GM08714 (cell line): Measurements from ENCODE around the gene FURIN.

Experiments used
- H3K4me3 ChIP-seq: fragments of 200-500 bp; sonication (Bioruptor generic); 2 replicates; pipeline ENCODE4 v1.5.1; 2014; ENCODE audit warnings: mild to moderate bottlenecking, low read length, inconsistent platforms
- ZNF274 ChIP-seq: IDR thresholded peaks from 2 replicates; pipeline ENCODE4 v1.6.1; 2012; ENCODE audit warnings: mild to moderate bottlenecking, low read depth, low read length

FURIN gene

DNA sequence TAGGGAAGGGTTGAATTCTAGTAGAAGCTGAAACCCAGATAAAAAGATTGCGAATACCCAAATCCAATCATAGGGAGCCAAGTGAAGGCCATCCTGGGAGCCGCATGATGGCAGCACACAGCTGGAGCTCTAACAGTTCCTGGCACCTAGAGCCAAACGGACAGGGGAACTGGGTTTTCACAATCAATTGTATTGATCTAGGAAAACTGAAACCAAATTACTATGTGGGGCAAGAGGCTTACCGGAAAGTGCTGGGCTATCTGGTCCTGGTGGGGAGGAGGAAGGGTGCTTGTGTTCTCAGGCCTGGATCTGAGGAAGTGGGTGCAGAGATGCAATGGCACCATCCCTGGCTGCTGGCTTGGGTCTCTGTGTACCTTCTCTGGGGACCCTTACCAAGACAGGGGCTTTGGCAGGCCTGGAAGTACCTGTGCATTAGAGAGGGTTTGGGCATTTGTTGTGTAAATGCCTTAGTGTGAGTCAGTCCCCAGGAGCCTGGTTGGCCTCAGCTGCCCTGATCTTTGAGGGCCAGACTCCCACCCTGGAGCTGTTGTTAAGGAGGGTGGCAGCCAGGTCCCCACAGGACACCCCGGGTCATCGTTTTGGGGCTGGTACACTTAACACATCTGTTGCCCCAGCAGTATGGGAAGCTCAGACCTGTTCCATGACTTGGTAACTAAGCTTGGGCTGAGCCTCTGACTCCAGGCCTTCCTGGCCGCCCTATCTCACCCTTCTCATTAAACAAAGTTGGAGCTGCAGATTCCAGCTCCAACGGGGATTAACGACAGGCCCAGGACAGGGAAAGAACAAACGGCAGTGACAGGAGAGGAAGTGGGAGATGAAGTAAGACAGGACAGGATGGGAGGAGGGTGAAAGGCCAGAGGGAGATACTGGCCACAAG is 8.9 kb upstream of the FURIN start:
- no peak for TF ChIP-seq ZNF274
- H3K4me3 ChIP-seq, result no peak overlapping the region

DNA sequence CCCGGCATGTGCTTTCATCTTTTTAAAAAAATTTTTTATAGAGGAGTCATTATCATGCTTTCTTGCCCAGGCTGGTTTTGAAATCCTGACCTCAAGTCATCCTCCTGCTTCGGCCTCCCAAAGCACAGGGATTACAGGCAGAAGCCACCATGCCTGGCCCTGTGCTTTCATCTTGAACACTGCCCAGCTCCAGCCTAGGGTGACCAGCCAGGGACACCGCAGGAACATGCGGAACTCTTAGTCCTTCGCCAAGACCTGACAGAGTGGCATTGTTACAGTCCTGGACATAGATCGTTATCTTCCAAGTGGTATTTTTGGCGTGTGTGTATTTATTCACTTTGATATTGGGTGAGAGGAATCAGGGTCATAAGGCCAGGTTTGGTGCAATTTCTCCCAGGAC is 7.9 kb upstream of the FURIN start:
- no peak overlapping the region for H3K4me3 ChIP-seq
- TF ChIP-seq ZNF274, result no peak

DNA sequence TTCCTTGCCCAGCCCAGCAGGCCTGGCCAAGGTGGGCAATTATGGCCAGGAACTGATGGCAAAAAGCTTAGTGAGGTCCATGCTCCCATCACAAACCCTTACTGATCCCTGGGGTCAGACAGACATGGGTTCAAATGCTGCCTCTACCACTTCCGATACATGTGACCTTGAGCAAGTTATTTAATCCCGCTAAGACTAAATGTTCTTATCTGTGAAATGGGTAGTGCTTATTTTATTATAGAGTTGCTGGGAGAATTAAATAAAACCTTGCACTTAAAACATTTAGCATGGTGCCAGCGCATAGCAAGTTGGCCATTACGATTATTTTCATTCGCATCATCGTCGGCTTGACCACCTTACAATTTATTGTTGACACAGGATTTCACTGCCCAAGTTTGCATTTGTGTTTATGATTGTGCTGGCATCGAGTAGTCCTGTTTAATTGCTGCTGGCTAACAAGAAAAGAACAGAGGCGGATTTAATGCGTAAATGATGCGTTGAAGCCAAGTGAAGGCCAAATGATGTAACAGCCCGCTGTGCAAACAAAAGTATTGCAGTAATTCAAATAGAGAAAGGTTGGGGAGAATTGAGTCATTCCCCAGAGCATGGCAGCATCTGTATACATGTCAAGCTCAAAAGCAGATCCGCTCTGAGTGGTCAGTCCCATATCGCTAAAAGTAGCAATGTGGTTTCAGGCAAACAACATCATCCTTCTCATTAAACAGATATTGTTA is 7.3 kb upstream of the FURIN start:
- no peak for TF ChIP-seq ZNF274

GRCh38 chr15:90862487-90862886 is 5.9 kb upstream of the FURIN start:
- H3K4me3 ChIP-seq, result no peak overlapping the region
- TF ChIP-seq ZNF274, result no peak

More for the DNA sequence above, 7.3 kb upstream of the FURIN start:
- no peak overlapping the region for H3K4me3 ChIP-seq

GRCh38 chr15:90862964-90863778 is 5.2 kb upstream of the FURIN start:
- H3K4me3 ChIP-seq, result no peak overlapping the region
- no peak for TF ChIP-seq ZNF274

GRCh38 chr15:90863987-90864386 is 4.4 kb upstream of the FURIN start:
- no peak overlapping the region for H3K4me3 ChIP-seq
- TF ChIP-seq ZNF274, result no peak

- no peak overlapping the region for H3K4me3 ChIP-seq
- no peak for TF ChIP-seq ZNF274
Observed at GRCh38 chr15:90864507-90864906, 3.9 kb upstream of the FURIN start.

DNA sequence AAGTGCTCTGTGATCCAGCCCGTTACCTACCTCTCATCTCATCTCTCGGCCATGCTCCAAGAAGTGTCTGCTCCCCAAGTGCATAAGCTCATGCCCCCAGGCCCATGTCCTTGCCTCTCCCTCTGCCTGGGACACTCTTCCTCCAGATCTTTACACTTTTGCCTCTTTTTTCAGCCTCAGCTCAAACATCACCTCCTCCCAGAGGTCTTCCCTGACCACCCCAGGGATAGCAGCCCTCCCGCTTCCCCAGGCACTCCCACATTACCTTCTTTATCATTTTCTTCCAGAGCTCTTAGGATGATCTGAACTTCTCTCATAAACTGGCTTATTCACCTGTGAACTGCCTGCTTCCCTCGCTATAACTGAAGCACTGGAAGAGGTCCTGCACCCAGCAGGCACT is 2.7 kb upstream of the FURIN start:
- H3K4me3 ChIP-seq, result no peak overlapping the region
- TF ChIP-seq ZNF274, result no peak

DNA sequence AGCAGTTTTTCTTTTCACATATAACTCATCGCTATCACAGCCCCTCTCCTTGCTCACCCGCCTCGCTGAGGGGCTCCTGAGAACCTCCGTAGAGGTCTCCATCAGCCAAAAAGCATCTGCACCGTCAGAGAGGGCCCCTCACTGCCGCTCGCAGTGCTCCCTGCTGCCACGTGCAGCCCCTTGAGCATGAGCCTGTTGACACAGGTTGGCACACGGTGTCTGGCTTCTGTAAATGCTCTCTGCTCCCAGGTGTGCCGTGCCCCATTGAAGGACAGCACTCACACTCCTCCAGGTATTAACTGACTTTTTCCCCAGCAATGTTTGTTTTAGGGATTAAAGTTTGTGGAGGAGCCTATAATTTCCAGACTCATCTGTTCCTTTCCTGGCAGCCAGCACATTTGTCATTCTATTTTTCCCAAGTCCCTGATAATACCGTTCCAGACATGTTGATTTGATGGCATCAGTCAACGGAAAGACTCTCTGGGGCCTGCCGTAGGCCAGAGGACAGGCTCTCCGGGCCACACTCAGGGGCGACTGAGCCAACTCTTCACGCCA is 2.1 kb upstream of the FURIN start:
- H3K4me3 ChIP-seq, result no peak overlapping the region
- TF ChIP-seq ZNF274, result no peak

GRCh38 chr15:90866800-90867199 is 1.6 kb upstream of the FURIN start:
- TF ChIP-seq ZNF274, result no peak
- no peak overlapping the region for H3K4me3 ChIP-seq

DNA sequence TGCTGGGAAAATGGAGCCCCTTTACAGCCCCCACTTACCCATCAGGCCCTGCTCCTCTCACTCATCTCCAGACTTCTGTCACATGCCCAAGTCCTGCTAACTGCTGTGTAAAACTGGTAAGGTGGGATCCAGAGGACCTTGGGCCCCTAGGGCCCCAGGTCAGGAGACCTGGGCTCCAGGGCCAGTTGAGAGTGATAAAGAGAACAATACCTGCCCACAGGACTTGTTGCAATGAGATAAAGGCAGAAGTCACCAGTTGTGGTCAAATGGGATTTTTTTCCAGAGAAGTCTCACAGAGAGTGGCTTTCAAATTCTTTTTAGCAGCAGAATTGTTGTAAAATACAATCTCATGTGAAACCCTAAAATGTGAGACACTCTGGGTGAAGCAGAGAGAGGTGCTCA is 753 bp downstream of the FURIN start:
- TF ChIP-seq ZNF274, result no peak

DNA sequence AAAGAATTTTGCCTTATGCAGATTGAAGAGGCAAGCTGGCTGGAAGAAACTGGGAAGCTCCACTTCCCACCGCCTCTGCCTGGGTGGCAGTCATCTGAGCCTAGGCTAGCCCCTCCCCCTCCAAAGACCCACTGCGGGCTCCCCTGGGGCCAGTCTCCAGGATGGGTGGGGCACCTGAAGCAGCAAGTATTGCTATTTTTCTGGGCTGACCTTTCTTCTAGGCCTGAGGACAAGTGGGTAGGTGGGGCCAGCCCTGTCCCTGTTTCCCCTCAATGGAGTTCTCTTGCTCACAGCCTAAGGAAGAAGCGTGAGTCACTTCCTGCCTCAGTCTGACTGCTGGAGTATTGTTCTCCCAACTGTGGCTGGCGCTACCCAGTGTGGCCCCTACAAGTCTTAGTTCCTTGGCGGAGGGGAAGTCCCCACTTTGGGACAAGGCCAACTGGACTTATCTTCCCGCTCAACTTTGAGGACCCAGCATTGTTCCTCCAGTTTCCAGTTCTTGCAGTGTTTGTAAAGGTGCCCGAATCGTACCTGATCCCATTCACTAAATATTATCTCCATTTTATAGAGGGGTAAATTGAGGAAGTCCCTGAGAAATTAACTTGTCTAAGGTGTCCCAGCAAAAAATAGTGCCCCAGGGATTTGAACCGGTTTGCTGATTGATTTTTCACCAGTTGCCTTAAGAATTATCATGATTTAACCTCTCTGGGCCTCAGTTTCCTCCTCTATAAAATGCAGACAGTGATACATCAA is 1.4 kb downstream of the FURIN start:
- no peak for TF ChIP-seq ZNF274
- H3K4me3 ChIP-seq, result no peak overlapping the region

More for the DNA sequence above, 753 bp downstream of the FURIN start:
- no peak overlapping the region for H3K4me3 ChIP-seq

DNA sequence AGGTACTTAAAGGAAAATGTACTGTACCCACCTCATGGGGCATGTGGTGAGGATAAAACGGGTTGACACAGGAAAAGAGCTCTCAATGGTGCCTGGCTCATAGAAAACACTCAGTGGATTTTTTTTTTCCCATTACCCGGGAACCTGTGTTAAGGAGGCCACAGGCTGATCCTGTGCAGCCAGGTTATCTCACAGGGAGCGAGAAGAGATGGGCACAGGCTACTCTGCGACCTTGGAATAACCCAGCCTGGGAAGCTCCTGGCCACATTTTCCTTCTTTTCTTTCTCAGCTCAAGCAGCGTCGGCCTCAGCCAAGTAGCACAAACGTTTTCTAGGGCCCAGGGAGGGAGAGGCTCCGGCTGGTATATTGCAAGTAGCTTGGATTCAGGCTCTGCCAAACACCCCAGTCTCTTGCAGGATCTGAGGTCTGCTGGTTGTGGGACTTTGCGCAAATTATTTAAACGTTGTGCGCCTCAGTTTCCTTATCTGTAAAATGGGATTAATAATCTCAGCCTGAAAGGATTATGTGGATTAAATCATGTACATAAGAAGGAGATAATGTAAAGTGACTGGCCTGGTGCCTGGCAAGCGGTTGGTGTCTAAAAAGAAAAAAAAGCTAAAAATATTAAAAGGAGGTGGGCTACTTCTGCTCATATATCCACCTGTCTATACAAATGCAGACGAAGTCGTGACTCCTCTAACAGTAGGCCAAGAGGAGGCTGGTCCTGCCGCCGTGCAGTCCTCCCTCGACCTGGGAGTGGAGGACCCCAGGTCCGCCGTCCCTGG is 2.2 kb downstream of the FURIN start:
- H3K4me3 ChIP-seq, result peak overlapping the region; percentile 81
- TF ChIP-seq ZNF274, result no peak
